Osteocyte (in vitro differentiated cells): ENCODE measurements around the gene TBC1D9. TPM values are rescaled to one million over a fixed set of nuclear protein-coding genes. Genes with fewer than 3 reads are reported as not detected.

Experiments used
- DNase-seq: peaks from one replicate; pipeline ENCODE4 v3.0.0; 2021; ENCODE audit warnings: mixed read lengths; ENCODE audit not compliant: unreplicated experiment; ENCODE audit errors: extremely low spot score
- H3K27ac Mint-ChIP-seq: one replicate; pipeline ENCODE4 v1.8.0; 2021; ENCODE audit warnings: mild to moderate bottlenecking, mixed read lengths; ENCODE audit not compliant: unreplicated experiment
- H3K27me3 Mint-ChIP-seq: one replicate; pipeline ENCODE4 v1.8.0; 2021; ENCODE audit warnings: mixed read lengths; ENCODE audit not compliant: unreplicated experiment
- H3K36me3 Mint-ChIP-seq: one replicate; pipeline ENCODE4 v1.8.0; 2021; ENCODE audit warnings: mixed read lengths; ENCODE audit not compliant: unreplicated experiment
- H3K4me1 Mint-ChIP-seq: one replicate; pipeline ENCODE4 v1.8.0; 2021; ENCODE audit warnings: mixed read lengths; ENCODE audit not compliant: unreplicated experiment
- H3K4me3 Mint-ChIP-seq: one replicate; pipeline ENCODE4 v1.8.0; 2021; ENCODE audit warnings: mild to moderate bottlenecking, moderate library complexity, mixed read lengths; ENCODE audit not compliant: unreplicated experiment
- H3K9me3 Mint-ChIP-seq: one replicate; pipeline ENCODE4 v1.8.0; 2021; ENCODE audit warnings: mixed read lengths; ENCODE audit not compliant: unreplicated experiment
- CTCF ChIP-seq: fragments of 200-600 bp; sonication (generic); IDR thresholded peaks from 2 replicates; pipeline ENCODE4 v1.5.0; 2021; ENCODE audit warnings: antibody characterized with exemption, mild to moderate bottlenecking, moderate library complexity
- total RNA-seq: library from RNA; stranded (reverse); gene quantifications from 2 replicates; pipeline ENCODE4 v1.2.1, GENCODE V29; 2021

The TBC1D9 gene
- total RNA-seq, 1 donor from 2014 or later, result 38.8 TPM

- peaks cover 58% of the 10 kb centered on the region for H3K27me3 Mint-ChIP-seq
- no peak for DNase-seq
- TF ChIP-seq CTCF, result no peak
- H3K4me1 Mint-ChIP-seq, result no peaks in the 10 kb centered on the region
- no peak overlapping the region for H3K27ac Mint-ChIP-seq
- H3K9me3 Mint-ChIP-seq, result no peaks in the 10 kb centered on the region
- H3K4me3 Mint-ChIP-seq, result no peak overlapping the region
- H3K36me3 Mint-ChIP-seq, result no peaks in the 10 kb centered on the region
Measured at GRCh38 chr4:140579278-140579677, 176.9 kb downstream of the TBC1D9 start.

GRCh38 chr4:140575489-140575888, 180.7 kb downstream of the TBC1D9 start:
- Mint-ChIP-seq H3K27ac (no peak overlapping the region), H3K4me3 (no peak overlapping the region), H3K27me3 (peaks cover 78% of the 10 kb centered on the region), H3K36me3 (peaks cover 2% of the 10 kb centered on the region), H3K9me3 (peaks cover 13% of the 10 kb centered on the region), H3K4me1 (no peaks in the 10 kb centered on the region)
- TF ChIP-seq CTCF, result no peak
- no peak for DNase-seq

- peaks cover 84% of the 10 kb centered on the region for H3K27me3 Mint-ChIP-seq
- peaks cover 14% of the 10 kb centered on the region for H3K9me3 Mint-ChIP-seq
- peaks cover 2% of the 10 kb centered on the region for H3K36me3 Mint-ChIP-seq
- H3K4me1 Mint-ChIP-seq, result peaks cover 15% of the 10 kb centered on the region
- no peak for TF ChIP-seq CTCF
- H3K4me3 Mint-ChIP-seq, result no peak overlapping the region
- no peak overlapping the region for H3K27ac Mint-ChIP-seq
- no peak for DNase-seq
Measured at GRCh38 chr4:140571620-140572019, 184.6 kb downstream of the TBC1D9 start.

Other genes with a start within 250 kb of the TBC1D9 start
- 31.4 and 32.8 TPM in 2 replicates for gene ELMOD2, start 232.2 kb downstream of the TBC1D9 start, total RNA-seq
- not detected in 2 replicates for gene UCP1, start 187.4 kb downstream of the TBC1D9 start, total RNA-seq